H1 (cell line): ENCODE measurements around the gene ZBTB1.

Experiments
- CHD2 ChIP-seq: IDR thresholded peaks from 2 replicates; pipeline ENCODE4 v1.6.1; 2012; ENCODE audit warnings: low read length, improper control_type of control experiment
- CTCF ChIP-seq, 3 experiments: IDR thresholded peaks; 1 replicate in 2 of 3; 2 replicates in 1 of 3; pipeline versions ENCODE4 v1.5.1 to v1.6.1; 2011; ENCODE audit warnings: low read length in 3 of 3, mild to moderate bottlenecking in 3 of 3, inconsistent platforms in 2 of 3, low read depth in 1 of 3, moderate library complexity in 1 of 3; ENCODE audit not compliant: insufficient read depth in 1 of 3; ENCODE audit errors: control extremely low read depth in 1 of 3
- E2F6 ChIP-seq: IDR thresholded peaks from 2 replicates; pipeline ENCODE4 v1.6.1; 2012; ENCODE audit warnings: inconsistent platforms
- EGR1 ChIP-seq: IDR thresholded peaks from 2 replicates; pipeline ENCODE4 v1.6.1; 2011; ENCODE audit warnings: low read depth, low read length, borderline replicate concordance
- EP300 ChIP-seq, 2 experiments: IDR thresholded peaks; 1 replicate in 1 of 2; 2 replicates in 1 of 2; pipeline ENCODE4 v1.6.1; 2011 to 2012; ENCODE audit warnings: low read depth in 2 of 2, low read length in 2 of 2, mild to moderate bottlenecking in 2 of 2, borderline replicate concordance in 1 of 2, inconsistent platforms in 1 of 2, moderate library complexity in 1 of 2
- EZH2 ChIP-seq: fragments of 200-600 bp; sonication (generic); IDR thresholded peaks from 2 replicates; pipeline ENCODE4 v1.7.1; 2012; ENCODE audit warnings: low read depth, mild to moderate bottlenecking, moderate library complexity, low read length, inconsistent platforms; ENCODE audit not compliant: severe bottlenecking
- JUN ChIP-seq: IDR thresholded peaks from 2 replicates; pipeline ENCODE4 v1.6.1; 2011; ENCODE audit warnings: low read depth, mild to moderate bottlenecking, improper control_type of control experiment, low read length
- NRF1 ChIP-seq: IDR thresholded peaks from 2 replicates; pipeline ENCODE4 v1.6.1; 2011; ENCODE audit warnings: mild to moderate bottlenecking, low read depth, low read length, improper control_type of control experiment
- POU5F1 ChIP-seq: IDR thresholded peaks from 2 replicates; pipeline ENCODE4 v1.6.1; 2011; ENCODE audit warnings: low read depth, mild to moderate bottlenecking, low read length, moderate library complexity
- RNF2 ChIP-seq: fragments of 200-900, 300-1000 bp; sonication (generic); IDR thresholded peaks from 2 replicates; pipeline ENCODE4 v1.7.1; 2016; ENCODE audit warnings: borderline replicate concordance, low read depth, mild to moderate bottlenecking, antibody characterized with exemption, low read length; ENCODE audit not compliant: poor library complexity, severe bottlenecking; ENCODE audit errors: missing control alignments
- RXRA ChIP-seq: IDR thresholded peaks from 2 replicates; pipeline ENCODE4 v1.6.1; 2011; ENCODE audit warnings: low read depth, mild to moderate bottlenecking, low read length, moderate library complexity; ENCODE audit not compliant: insufficient read depth
- SIN3A ChIP-seq, 2 experiments: IDR thresholded peaks in 1 of 2; conservative IDR thresholded peaks in 1 of 2; 2 replicates each; pipeline ENCODE4 v1.6.1; 2011 to 2012; ENCODE audit warnings: low read length in 2 of 2, improper control_type of control experiment in 1 of 2, low read depth in 1 of 2, mild to moderate bottlenecking in 1 of 2
- SP1 ChIP-seq: IDR thresholded peaks from 2 replicates; pipeline ENCODE4 v1.6.1; 2011; ENCODE audit warnings: low read depth, low read length
- USF2 ChIP-seq: IDR thresholded peaks from 2 replicates; pipeline ENCODE4 v1.6.1; 2011; ENCODE audit warnings: low read length, improper control_type of control experiment

- no peak for TF ChIP-seq SP1
- no peak for TF ChIP-seq SIN3A (conservative IDR thresholded peaks at IDR 0.05 in 1 of 2, IDR thresholded peaks at IDR 0.05 in 1 of 2; ENCODE audit: low read depth in 1 of 2, low read length in 2 of 2)
- no peak for TF ChIP-seq CHD2
- no peak for TF ChIP-seq EGR1
- TF ChIP-seq EZH2 = no peak
- no peak for TF ChIP-seq JUN
- TF ChIP-seq POU5F1 = no peak
- no peak for TF ChIP-seq CTCF (IDR thresholded peaks at IDR 0.05; ENCODE audit: control extremely low read depth in 1 of 3, insufficient read depth in 1 of 3, low read depth in 1 of 3, low read length in 3 of 3)
- no peak for TF ChIP-seq RNF2
- TF ChIP-seq RXRA = no peak
- no peak for TF ChIP-seq USF2
- no peak for TF ChIP-seq E2F6
- no peak for TF ChIP-seq EP300 (IDR thresholded peaks at IDR 0.05; ENCODE audit: borderline replicate concordance in 1 of 2, low read depth in 2 of 2, low read length in 2 of 2)
- TF ChIP-seq NRF1 = no peak
Observed at GRCh38 chr14:64496764-64497163, 7.8 kb upstream of the ZBTB1 start.
